HEK293 (cell line): Measurements from ENCODE around the gene KBTBD12.

Experiments
- GFI1B ChIP-seq: fragments of 450-650 bp; formaldehyde crosslinking; IDR thresholded peaks from 2 replicates; pipeline ENCODE4 v1.5.1; 2016; ENCODE audit warnings: missing biosample characterization, missing genetic modification characterization
- HIC1 ChIP-seq: fragments of 450-650 bp; formaldehyde crosslinking; IDR thresholded peaks from 2 replicates; pipeline ENCODE4 v1.5.1; 2016; ENCODE audit warnings: missing biosample characterization, missing genetic modification characterization
- SALL2 ChIP-seq: fragments of 450-650 bp; formaldehyde crosslinking; IDR thresholded peaks from 2 replicates; pipeline ENCODE4 v1.5.0; 2017; ENCODE audit warnings: missing biosample characterization, mild to moderate bottlenecking, missing genetic modification characterization, borderline replicate concordance
- SCRT2 ChIP-seq: fragments of 450-650 bp; formaldehyde crosslinking; IDR thresholded peaks from 2 replicates; pipeline ENCODE4 v1.5.1; 2016; ENCODE audit warnings: missing biosample characterization, missing genetic modification characterization
- SETDB1 ChIP-seq: IDR thresholded peaks from one replicate; pipeline ENCODE4 v1.6.1; 2017; ENCODE audit warnings: mild to moderate bottlenecking, low read length, moderate library complexity, mixed read lengths; ENCODE audit not compliant: insufficient read length
- SP7 ChIP-seq: fragments of 450-650 bp; formaldehyde crosslinking; IDR thresholded peaks from 2 replicates; pipeline ENCODE4 v1.5.1; 2016; ENCODE audit warnings: missing biosample characterization, missing genetic modification characterization
- ZEB2 ChIP-seq: fragments of 450-650 bp; formaldehyde crosslinking; IDR thresholded peaks from 2 replicates; pipeline ENCODE4 v1.5.1; 2016; ENCODE audit warnings: missing biosample characterization, missing genetic modification characterization
- ZNF148 ChIP-seq: fragments of 450-650 bp; formaldehyde crosslinking; IDR thresholded peaks from 2 replicates; pipeline ENCODE4 v1.5.0; 2017; ENCODE audit warnings: missing biosample characterization, missing genetic modification characterization, borderline replicate concordance
- ZNF324 ChIP-seq: fragments of 450-650 bp; formaldehyde crosslinking; IDR thresholded peaks from 2 replicates; pipeline ENCODE4 v1.5.1; 2016; ENCODE audit warnings: missing biosample characterization, missing genetic modification characterization
- ZNF362 ChIP-seq: fragments of 450-650 bp; formaldehyde crosslinking; IDR thresholded peaks from 2 replicates; pipeline ENCODE4 v1.5.1; 2016; ENCODE audit warnings: missing biosample characterization, missing genetic modification characterization
- ZNF518A ChIP-seq: fragments of 450-650 bp; formaldehyde crosslinking; conservative IDR thresholded peaks from 2 replicates; pipeline ENCODE4 v1.5.1; 2016; ENCODE audit warnings: low read depth, missing biosample characterization, missing genetic modification characterization
- ZNF580 ChIP-seq: fragments of 450-650 bp; formaldehyde crosslinking; IDR thresholded peaks from 2 replicates; pipeline ENCODE4 v1.5.1; 2016; ENCODE audit warnings: missing biosample characterization, missing genetic modification characterization
- ZSCAN23 ChIP-seq: fragments of 450-650 bp; formaldehyde crosslinking; IDR thresholded peaks from 2 replicates; pipeline ENCODE4 v1.5.1; 2016; ENCODE audit warnings: missing biosample characterization, missing genetic modification characterization
- TF ChIP-seq, protein P1 (sequence below): fragments of 450-650 bp; formaldehyde crosslinking; IDR thresholded peaks from 2 replicates; pipeline ENCODE4 v1.5.1; 2016; ENCODE audit warnings: missing biosample characterization, missing genetic modification characterization
- TF ChIP-seq, protein P2 (sequence below): fragments of 450-650 bp; formaldehyde crosslinking; IDR thresholded peaks from 2 replicates; pipeline ENCODE4 v1.5.1; 2016; ENCODE audit warnings: missing biosample characterization, missing genetic modification characterization, borderline replicate concordance

KBTBD12 gene

DNA sequence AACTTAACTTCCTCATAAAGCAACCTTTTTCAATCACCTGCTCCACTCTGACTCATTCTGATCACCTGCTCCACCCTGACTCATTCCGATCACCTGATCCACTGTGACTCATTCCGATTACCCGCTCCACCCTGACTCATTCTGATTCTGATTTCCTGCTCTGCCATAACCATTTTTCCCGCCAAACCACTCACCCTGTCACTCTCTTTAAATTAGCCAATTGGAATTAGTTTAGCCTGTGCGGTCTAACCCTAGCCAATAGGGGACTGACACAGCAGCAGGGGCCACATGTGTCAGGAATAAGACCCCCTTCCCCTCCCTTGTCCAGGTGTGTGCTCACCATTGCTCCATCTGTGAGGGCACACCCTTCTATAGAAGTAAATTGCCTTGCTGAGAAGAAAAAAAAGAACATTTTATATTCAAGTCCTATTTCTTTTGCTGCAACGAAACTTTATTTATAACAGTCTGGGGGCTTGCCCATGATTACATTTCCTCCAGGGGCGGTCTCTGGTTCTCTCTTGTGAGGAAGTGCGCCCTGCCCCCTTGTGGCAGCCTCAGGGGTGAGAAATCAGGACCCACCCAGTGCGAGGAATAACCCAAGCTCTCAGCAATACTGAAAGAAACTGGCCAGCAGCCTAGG lies 24.3 kb upstream of the KBTBD12 start (continued):
- TF ChIP-seq HIC1 (tag by site-specific recombination) (peak; percentile 71), GFI1B (0 out of 2 replicates have a peak, but pooled peaks have one; percentile 26), SCRT2 (peak; percentile 50), ZNF518A (0 out of 2 replicates have a peak, but pooled peaks have one; percentile 33), ZNF580 (tag by site-specific recombination) (0 out of 2 replicates have a peak, but pooled peaks have one; percentile 18), SETDB1 (peak; percentile 97), ZNF148 (peak; percentile 68; the same call in 1 of the 2 replicates), ZEB2 (tag by site-specific recombination) (peak; percentile 40; the same call in 1 of the 2 replicates), ZNF362 (tag by site-specific recombination) (peak; percentile 91), SP7 (tag by site-specific recombination) (peak; percentile 75), ZNF324 (tag by site-specific recombination) (peak; percentile 75; the same call in 1 of the 2 replicates), ZSCAN23 (tag by site-specific recombination) (peak; percentile 80; the same call in 1 of the 2 replicates), SALL2 (0 out of 2 replicates have a peak, but pooled peaks have one; percentile 75)
- TF ChIP-seq, protein P1, sequence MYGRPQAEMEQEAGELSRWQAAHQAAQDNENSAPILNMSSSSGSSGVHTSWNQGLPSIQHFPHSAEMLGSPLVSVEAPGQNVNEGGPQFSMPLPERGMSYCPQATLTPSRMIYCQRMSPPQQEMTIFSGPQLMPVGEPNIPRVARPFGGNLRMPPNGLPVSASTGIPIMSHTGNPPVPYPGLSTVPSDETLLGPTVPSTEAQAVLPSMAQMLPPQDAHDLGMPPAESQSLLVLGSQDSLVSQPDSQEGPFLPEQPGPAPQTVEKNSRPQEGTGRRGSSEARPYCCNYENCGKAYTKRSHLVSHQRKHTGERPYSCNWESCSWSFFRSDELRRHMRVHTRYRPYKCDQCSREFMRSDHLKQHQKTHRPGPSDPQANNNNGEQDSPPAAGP = peak; percentile 64
- TF ChIP-seq, protein P2, sequence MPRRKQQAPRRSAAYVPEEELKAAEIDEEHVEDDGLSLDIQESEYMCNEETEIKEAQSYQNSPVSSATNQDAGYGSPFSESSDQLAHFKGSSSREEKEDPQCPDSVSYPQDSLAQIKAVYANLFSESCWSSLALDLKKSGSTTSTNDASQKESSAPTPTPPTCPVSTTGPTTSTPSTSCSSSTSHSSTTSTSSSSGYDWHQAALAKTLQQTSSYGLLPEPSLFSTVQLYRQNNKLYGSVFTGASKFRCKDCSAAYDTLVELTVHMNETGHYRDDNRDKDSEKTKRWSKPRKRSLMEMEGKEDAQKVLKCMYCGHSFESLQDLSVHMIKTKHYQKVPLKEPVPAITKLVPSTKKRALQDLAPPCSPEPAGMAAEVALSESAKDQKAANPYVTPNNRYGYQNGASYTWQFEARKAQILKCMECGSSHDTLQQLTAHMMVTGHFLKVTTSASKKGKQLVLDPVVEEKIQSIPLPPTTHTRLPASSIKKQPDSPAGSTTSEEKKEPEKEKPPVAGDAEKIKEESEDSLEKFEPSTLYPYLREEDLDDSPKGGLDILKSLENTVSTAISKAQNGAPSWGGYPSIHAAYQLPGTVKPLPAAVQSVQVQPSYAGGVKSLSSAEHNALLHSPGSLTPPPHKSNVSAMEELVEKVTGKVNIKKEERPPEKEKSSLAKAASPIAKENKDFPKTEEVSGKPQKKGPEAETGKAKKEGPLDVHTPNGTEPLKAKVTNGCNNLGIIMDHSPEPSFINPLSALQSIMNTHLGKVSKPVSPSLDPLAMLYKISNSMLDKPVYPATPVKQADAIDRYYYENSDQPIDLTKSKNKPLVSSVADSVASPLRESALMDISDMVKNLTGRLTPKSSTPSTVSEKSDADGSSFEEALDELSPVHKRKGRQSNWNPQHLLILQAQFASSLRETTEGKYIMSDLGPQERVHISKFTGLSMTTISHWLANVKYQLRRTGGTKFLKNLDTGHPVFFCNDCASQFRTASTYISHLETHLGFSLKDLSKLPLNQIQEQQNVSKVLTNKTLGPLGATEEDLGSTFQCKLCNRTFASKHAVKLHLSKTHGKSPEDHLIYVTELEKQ (tag by site-specific recombination) = peak; percentile 86; the same call in 1 of the 2 replicates
